Stomach (tissue), 4 donors: ENCODE measurements around the gene SCIMP.

Experiments
- EP300 ChIP-seq: sonication (generic); formaldehyde crosslinking; IDR thresholded peaks from one replicate; pipeline ENCODE4 v1.6.1; 2017; ENCODE audit warnings: antibody characterized with exemption
- POLR2A ChIP-seq, 4 donors: fragments of 450-650 bp; IDR thresholded peaks; one replicate each; pipeline ENCODE4 v1.6.1; 2016; ENCODE audit warnings: antibody characterized with exemption in 4 of 4, control low read depth in 2 of 4, mild to moderate bottlenecking in 1 of 4, moderate library complexity in 1 of 4
- POLR2AphosphoS5 ChIP-seq, 3 donors: sonication (generic); formaldehyde crosslinking; IDR thresholded peaks; one replicate each; pipeline ENCODE4 v1.6.1; 2016; ENCODE audit warnings: antibody characterized with exemption in 3 of 3
- TF ChIP-seq, protein P1 (sequence below), 7 experiments: fragments of 450-650 bp in 4 of 7; fragments of 200-600 bp in 3 of 7; sonication (generic) in 3 of 7; IDR thresholded peaks; one replicate each; pipeline ENCODE4 v1.5.1; 2016 to 2019; ENCODE audit warnings: antibody characterized with exemption in 7 of 7, control low read depth in 2 of 7, mild to moderate bottlenecking in 1 of 7

DNA sequence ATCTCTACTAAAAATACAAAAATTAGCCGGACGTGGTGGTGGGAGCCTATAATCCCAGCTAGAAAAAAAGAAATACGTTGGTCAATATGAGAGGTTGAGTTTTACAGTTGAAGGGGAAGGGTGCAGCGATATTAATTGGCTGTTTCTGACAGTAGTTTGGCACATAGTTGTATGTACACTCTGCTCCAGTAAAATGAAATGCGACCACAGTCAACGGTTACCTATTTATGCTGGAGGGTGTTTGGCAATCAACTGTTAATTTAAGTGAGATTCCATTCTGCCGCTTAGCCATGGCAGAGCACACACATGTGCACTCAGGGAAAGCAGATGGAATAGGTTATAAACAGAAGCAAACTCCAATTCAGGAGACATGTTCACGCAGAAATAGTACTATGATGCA lies 33.6 kb downstream of the SCIMP start:
- TF ChIP-seq, protein P1, sequence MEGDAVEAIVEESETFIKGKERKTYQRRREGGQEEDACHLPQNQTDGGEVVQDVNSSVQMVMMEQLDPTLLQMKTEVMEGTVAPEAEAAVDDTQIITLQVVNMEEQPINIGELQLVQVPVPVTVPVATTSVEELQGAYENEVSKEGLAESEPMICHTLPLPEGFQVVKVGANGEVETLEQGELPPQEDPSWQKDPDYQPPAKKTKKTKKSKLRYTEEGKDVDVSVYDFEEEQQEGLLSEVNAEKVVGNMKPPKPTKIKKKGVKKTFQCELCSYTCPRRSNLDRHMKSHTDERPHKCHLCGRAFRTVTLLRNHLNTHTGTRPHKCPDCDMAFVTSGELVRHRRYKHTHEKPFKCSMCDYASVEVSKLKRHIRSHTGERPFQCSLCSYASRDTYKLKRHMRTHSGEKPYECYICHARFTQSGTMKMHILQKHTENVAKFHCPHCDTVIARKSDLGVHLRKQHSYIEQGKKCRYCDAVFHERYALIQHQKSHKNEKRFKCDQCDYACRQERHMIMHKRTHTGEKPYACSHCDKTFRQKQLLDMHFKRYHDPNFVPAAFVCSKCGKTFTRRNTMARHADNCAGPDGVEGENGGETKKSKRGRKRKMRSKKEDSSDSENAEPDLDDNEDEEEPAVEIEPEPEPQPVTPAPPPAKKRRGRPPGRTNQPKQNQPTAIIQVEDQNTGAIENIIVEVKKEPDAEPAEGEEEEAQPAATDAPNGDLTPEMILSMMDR (IDR thresholded peaks at IDR 0.05) = no peak
- TF ChIP-seq POLR2A (IDR thresholded peaks at IDR 0.05) (no peak), EP300 (no peak), POLR2AphosphoS5 (IDR thresholded peaks at IDR 0.05) (no peak)
